ENCODE data around the gene SLK.

Gene SLK

GRCh38 chr10:103991393-103992128 is 24.6 kb downstream of the SLK start:
- no peak for DNase-seq

DNA sequence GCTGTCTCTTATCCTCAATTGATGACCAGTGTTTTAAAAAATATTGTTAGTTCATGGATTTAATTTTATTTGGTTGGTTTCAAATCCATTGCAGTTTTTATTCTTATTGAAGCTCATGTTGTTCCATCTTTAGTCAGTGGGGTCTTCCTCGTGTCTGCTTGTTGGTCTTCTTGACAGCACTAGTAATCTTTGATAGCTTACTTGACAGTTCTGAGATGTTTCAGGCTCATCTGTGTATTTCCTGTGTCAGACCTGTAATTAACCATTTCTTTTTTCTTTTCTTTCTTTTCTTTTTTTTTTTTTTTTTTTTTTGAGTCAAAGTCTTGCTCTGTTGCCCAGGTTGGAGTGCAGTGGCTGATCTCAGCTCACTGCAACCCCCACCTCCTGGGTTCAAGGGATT is 28.2 kb downstream of the SLK start:
- DNase-seq: no peak

DNA sequence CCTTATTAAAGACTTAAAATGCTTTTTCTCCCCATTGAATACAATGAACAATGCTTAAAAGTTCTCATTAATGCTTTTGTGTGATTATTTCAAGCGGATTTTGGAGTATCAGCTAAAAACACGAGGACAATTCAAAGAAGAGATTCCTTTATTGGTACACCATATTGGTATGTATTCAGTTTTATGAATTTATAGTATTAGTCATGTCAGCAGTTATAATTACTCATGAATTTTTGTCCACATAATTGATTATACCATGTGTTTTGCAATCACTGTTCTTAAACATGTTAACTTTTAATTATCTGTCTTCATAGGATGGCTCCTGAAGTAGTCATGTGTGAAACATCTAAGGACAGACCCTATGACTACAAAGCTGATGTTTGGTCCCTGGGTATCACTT is 31.9 kb downstream of the SLK start:
- DNase-seq: no peak

DNA sequence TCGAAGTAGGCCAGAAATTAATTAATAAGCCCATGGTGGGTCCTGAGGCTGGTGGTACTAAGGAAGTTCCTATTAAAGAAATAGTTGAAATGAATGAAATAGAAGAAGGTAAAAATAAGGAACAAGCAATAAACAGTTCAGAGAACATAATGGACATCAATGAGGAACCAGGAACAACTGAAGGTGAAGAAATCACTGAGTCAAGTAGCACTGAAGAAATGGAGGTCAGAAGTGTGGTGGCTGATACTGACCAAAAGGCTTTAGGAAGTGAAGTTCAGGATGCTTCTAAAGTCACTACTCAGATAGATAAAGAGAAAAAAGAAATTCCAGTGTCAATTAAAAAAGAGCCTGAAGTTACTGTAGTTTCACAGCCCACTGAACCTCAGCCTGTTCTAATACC is 36.0 kb downstream of the SLK start:
- DNase-seq: no peak

DNA sequence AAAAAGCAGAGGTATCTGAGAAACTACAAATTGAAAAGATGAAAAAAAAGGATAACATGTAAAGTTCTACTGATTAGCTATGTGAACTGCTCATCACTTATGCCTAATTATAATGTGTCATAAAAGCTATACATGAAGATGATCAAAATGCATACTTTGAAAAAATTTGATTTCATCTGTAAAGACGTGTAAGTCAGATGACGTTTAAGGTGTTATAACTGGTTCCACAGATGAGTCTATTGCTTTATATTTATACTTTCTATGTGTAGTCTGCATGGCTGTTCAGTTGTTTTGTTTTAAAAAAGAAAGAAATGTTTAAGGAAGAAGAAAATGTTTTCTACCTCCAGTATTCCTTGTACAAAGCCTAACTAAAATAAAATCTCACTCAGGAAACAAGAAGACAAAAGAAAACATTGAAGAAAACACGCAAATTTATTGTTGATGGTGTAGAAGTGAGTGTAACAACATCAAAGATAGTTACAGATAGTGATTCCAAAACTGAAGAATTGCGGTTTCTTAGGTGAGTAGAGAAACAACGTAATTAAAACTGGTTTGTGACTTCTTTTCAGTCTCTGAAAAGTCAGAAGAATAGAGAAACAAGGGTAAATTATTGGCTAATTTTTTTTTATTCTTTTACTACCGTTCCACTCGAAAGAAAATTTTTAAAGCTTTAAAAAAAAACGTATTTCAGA is 38.4 kb downstream of the SLK start:
- no peak for DNase-seq

DNA sequence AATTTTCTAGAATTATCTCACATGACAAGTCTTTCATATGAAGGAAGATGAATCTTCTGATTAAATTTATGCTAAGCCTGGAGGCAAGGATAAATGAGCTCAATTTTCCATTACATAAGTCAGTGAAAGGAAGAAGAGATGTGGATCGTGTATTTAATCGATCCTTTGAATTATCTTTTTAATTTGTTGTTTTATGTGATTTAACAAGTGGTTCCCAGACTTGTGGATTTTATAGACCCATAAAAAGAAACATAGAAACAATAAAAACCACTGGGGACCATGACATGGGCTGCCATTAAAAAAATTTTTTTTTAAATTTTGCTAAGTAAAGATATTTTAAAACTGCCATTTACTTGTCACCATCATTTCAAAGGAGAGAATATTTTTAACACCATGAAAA is 45.0 kb downstream of the SLK start:
- no peak for DNase-seq

- DNase-seq: no peak
These were observed 46.5 kb downstream of the SLK start for GRCh38 chr10:104013489-104013888.

GRCh38 chr10:104014176-104014575 is 47.2 kb downstream of the SLK start:
- no peak for DNase-seq

GRCh38 chr10:104016661-104017060 is 49.7 kb downstream of the SLK start:
- no peak for DNase-seq

DNA sequence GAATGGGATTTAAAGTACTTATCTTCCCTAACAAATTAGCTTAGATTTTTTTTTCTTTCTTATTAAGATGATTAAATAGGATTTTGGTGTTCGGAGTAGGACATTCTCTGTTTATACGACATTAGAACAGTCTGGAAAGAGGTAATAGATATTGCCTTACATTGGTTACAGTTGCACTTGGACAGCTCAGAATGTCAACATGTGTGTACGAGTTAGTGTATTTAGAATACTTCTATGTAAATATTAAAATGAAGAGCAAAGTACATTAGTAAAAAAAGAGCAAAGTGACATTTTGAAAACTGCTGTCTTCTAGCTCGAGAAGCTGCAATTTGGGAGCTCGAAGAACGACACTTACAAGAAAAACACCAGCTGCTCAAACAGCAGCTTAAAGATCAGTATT is 51.5 kb downstream of the SLK start:
- no peak for DNase-seq

DNA sequence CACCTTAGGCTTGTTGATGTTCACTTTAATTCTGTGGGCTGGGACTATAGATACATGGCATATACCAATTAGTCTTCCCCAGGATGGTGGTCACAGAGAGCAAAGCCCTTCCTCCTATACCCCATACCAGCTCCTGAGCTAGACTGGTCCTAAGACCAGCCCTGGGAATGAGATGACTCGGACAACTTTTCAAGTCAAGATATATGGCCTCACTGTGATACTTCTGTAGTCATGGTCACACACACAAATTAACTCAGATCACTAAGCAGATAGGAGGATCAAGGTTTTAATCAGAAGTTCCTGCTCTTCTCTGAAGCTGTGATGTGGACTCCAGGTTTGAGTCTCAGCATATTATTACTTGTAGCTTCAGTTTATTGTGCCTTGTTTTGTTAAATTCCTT is 53.1 kb downstream of the SLK start:
- DNase-seq: no peak

DNA sequence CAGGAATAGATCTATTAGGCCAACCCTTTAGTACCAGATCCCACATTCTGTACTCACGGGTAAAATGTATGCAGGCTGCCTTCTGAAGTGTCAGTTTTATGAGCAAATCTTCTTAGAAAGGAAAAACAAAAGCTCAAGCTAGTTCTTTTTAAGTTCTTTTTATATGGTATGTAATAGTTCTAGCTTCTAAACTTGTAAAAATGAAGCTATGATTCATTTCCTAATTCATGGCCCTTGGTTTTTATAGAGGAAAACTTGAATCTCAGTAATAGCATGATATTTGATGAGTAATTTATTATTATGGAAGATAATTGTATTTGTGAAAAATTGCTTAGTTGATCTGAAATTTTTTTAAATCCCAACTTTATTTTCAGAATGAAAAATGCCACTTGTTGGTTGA is 54.3 kb downstream of the SLK start:
- no peak for DNase-seq

- DNase-seq: no peak
These were observed 55.1 kb downstream of the SLK start for GRCh38 chr10:104022026-104022425.

DNA sequence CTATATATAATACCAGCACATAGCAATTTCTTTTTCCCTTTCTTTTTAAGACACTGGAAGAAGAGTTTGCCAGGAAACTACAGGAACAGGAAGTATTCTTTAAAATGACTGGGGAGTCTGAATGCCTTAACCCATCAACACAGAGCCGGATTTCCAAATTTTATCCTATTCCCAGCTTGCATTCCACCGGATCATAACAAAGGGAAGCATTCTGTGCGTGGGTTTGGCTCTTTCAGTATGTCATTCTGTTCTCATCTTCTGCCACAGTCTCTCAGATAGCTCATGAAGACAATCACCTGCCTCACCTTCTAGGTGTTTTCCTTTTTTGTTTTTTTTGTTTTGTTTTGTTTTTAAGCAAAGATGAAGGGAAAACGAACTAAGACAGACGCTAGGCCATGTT is 58.6 kb downstream of the SLK start:
- DNase-seq: no peak

GRCh38 chr10:104026762-104027161 is 59.8 kb downstream of the SLK start:
- no peak for DNase-seq

- DNase-seq: no peak
These were observed 61.2 kb downstream of the SLK start for GRCh38 chr10:104028146-104028545.

DNA sequence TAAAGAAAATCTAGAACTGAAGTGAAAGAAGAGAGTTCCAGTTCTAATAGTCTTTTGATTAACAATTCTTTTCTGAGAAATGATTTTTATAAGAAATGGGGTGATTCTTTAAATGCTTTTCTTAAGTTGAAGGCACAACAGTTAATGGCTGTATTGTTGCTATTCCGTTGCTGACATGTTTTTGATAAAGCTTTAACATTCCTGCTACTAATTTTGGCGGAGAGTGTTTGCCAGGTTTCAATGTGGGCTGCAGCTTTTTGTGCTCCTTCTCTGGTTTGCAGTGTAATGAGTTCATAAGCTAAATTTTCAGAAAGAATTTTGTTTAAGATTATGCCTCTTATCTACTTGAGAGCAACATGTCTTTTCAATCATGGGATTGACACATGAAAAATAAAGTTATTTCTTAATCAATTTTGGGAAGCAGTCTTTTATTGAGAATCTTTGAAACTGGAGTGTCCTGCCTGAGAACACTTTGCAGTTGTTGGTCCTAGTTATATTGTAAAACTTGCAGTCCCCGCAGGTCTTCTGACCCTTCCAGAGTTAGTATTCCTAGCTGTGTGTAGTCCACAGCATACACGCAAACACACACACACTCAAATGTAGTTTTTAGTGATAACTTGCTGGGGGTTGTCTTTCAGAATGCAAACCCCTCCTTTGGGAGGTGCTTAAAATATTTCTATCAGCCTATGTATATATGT is 62.0 kb downstream of the SLK start:
- DNase-seq: no peak

- no peak for DNase-seq
These were observed 62.6 kb downstream of the SLK start for GRCh38 chr10:104029521-104029860.

DNA sequence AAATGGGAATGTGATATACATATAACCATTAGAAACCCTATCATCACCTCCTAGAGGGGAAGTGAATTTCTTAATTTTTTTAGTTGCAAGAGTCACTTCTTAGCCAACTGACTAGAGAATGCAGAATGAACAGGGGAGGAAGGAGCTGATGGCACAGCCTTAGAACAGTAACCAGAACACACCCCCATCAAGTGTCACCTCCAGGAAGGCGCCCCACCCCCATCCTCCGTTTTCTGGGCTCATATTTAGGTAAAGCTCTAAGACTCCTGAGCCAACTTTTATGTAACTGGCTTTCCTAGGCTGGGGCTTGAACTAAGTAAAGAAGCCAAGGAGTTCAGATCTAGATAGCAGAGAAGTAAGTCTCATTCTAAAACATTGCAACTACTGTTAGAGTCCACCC is 64.7 kb downstream of the SLK start:
- DNase-seq: no peak

GRCh38 chr10:104032144-104032775 is 65.3 kb downstream of the SLK start:
- DNase-seq: no peak

DNA sequence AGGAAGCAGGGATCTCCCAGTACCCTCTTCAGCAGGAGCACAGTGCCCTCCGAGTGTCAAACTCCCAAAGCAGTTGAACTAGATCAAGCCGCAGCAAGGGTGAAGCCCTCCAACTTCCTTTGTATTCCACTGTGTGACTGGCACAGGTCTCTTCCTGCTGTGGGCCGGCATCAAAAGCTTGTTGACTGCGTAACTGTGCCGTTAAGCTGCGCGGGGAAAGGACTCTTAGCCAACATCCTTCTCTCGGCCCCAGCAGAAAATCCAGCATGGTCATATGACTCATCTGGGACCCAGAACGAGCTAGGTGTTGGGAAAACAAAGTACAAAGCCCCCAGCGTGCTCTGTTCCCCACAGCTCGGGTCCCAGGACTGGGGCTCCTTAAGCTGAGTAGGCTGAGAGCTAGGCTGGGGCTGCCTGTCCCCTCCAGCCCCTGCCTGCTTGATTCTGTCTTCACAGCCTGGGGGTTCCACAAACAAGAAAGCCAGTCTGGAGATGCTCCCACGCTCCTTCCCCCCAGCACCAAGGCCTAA is 66.5 kb downstream of the SLK start:
- DNase-seq: no peak

DNA sequence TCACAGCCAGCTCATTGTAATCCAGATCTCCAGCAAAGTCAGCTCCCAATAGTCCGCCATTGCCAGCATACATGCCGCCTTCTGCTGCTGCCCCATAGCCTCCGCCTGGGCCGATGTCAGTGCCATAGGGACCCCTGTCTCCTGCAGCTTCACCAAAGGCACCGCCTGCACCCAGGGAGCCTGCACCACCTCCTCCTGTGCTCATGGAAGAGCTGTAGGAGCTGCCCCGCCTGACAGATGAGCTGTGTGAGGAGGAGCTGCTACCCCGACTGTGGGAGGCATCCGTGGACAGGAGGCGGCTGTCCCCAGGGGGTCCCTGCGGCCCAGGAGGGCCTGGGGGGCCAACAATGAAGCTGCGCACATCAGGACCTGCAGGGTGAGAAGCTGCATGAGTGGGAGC is 67.0 kb downstream of the SLK start:
- no peak for DNase-seq

GRCh38 chr10:104034401-104035193 is 67.7 kb downstream of the SLK start:
- DNase-seq: no peak

Data from NCI-H226 (cell line).